Gastrocnemius medialis (tissue), 4 donors: ENCODE measurements around the gene POU1F1. TPM values are rescaled to one million over a fixed set of nuclear protein-coding genes. Genes with fewer than 3 reads are reported as not detected.

Experiments
- ATAC-seq, 2 donors: fragments of 150-250 bp; one replicate each; pipeline ENCODE4 v1.9.1; 2016
- DNase-seq, 2 donors: peaks; one replicate each; pipeline ENCODE4 v3.0.0-alpha.2; 2019
- H3K27ac ChIP-seq, 4 donors: fragments of 200-600 bp; sonication (generic); 1 replicate in 1 of 4; 2 replicates in 3 of 4; pipeline ENCODE4 v1.5.1; 2016 to 2018; ENCODE audit warnings: mild to moderate bottlenecking in 2 of 4, moderate library complexity in 1 of 4
- H3K27me3 ChIP-seq, 3 donors: fragments of 200-600 bp; sonication (generic) in 2 of 3; 1 replicate in 1 of 3; 2 replicates in 2 of 3; pipeline versions ENCODE4 v1.5.1 to v1.6.0; 2016 to 2019; ENCODE audit warnings: mild to moderate bottlenecking in 1 of 3, moderate library complexity in 1 of 3
- H3K36me3 ChIP-seq, 2 donors: fragments of 200-600 bp; sonication (generic) in 1 of 2; one replicate each; pipeline ENCODE4 v1.5.1; 2017 to 2018
- H3K4me1 ChIP-seq, 2 donors: fragments of 200-600 bp; sonication (generic) in 1 of 2; one replicate each; pipeline ENCODE4 v1.5.1; 2016 to 2017; ENCODE audit warnings: mild to moderate bottlenecking in 2 of 2
- H3K4me3 ChIP-seq, 4 donors: fragments of 200-600 bp; sonication (generic) in 3 of 4; 1 replicate in 1 of 4; 2 replicates in 3 of 4; pipeline ENCODE4 v1.5.1; 2016 to 2019; ENCODE audit warnings: mild to moderate bottlenecking in 2 of 4
- H3K9me3 ChIP-seq, 3 donors: fragments of 200-600 bp; sonication (generic) in 2 of 3; 1 replicate in 1 of 3; 2 replicates in 2 of 3; pipeline ENCODE4 v1.5.1; 2016 to 2019
- POLR2A ChIP-seq, 2 donors: fragments of 450-650 bp; IDR thresholded peaks; one replicate each; pipeline ENCODE4 v1.6.1; 2017; ENCODE audit warnings: antibody characterized with exemption in 2 of 2, mild to moderate bottlenecking in 2 of 2, moderate library complexity in 2 of 2
- in situ Hi-C, 4 donors: fragments of 200-750 bp; cut with MboI; loops; one replicate each; pipeline versions ENCODE4 v1.15.0 to v1.8.0; 2017; ENCODE audit warnings: low sequenced_read_pairs in 4 of 4
- intact Hi-C: fragments of 100-400 bp; cut with DNase I; formaldehyde crosslinking; loops from one replicate; pipeline ENCODE4 v1.15.1; 2023; ENCODE audit warnings: low total_unique reads
- total RNA-seq, 4 donors: library from RNA; depleted of rRNA; stranded (reverse); fragments of >200 nt; gene quantifications; one replicate each; pipeline versions ENCODE4 v1.1.0 to v1.2.3, GENCODE V29; 2016
- TF ChIP-seq, protein P1 (sequence below), 5 experiments: fragments of 450-650 bp in 3 of 5; fragments of 200-600 bp in 2 of 5; sonication (generic) in 2 of 5; IDR thresholded peaks in 4 of 5; conservative IDR thresholded peaks in 1 of 5; 1 replicate in 4 of 5; 2 replicates in 1 of 5; pipeline ENCODE4 v1.5.1; 2016 to 2019; ENCODE audit warnings: antibody characterized with exemption in 5 of 5, mild to moderate bottlenecking in 3 of 5, moderate library complexity in 3 of 5

Gene POU1F1
- total RNA-seq, 4 donors from 2014 or later: not detected

- Histone ChIP-seq H3K27ac (no peak overlapping the region), H3K9me3 (no peaks in the 10 kb centered on the region), H3K4me1 (no peaks in the 10 kb centered on the region), H3K27me3 (no peaks in the 10 kb centered on the region), H3K36me3 (no peaks in the 10 kb centered on the region), H3K4me3 (no peak overlapping the region)
- in situ Hi-C loops (no loop called here), intact Hi-C loops (no loop called here)
- no peak for ATAC-seq
- TF ChIP-seq POLR2A (IDR thresholded peaks at IDR 0.05): no peak
- DNase-seq: no peak
Observed at GRCh38 chr3:87272718-87273341, 3.6 kb downstream of the POU1F1 start.

- no peak for ATAC-seq
- H3K9me3 ChIP-seq: no peaks in the 10 kb centered on the region
- in situ Hi-C loops: no loop called here
Observed at GRCh38 chr3:87270908-87271700, 5.3 kb downstream of the POU1F1 start.

DNA sequence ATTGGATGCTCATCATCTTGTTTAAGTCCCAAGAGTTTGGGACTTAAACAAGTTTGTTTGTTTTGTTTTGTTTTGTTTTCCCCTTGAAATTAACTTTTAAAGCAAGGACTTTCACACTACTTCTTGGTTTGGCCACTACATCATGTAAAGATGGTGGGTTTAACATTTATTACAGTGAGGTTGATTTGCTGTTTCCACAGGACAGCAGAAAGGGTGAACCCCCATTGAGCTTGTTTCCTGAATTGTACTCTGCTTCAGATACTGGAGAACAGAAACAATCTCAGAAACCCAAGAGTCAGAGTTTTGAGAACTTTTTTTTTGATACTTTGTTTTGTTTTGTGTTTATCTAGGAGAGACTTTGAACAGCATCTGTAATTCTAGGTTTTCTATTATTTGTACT, 6.7 kb downstream of the POU1F1 start:
- H3K27ac ChIP-seq: no peak overlapping the region
- H3K27me3 ChIP-seq: no peaks in the 10 kb centered on the region
- H3K4me1 ChIP-seq: no peaks in the 10 kb centered on the region
- no peak for TF ChIP-seq POLR2A (IDR thresholded peaks at IDR 0.05)
- TF ChIP-seq, protein P1, sequence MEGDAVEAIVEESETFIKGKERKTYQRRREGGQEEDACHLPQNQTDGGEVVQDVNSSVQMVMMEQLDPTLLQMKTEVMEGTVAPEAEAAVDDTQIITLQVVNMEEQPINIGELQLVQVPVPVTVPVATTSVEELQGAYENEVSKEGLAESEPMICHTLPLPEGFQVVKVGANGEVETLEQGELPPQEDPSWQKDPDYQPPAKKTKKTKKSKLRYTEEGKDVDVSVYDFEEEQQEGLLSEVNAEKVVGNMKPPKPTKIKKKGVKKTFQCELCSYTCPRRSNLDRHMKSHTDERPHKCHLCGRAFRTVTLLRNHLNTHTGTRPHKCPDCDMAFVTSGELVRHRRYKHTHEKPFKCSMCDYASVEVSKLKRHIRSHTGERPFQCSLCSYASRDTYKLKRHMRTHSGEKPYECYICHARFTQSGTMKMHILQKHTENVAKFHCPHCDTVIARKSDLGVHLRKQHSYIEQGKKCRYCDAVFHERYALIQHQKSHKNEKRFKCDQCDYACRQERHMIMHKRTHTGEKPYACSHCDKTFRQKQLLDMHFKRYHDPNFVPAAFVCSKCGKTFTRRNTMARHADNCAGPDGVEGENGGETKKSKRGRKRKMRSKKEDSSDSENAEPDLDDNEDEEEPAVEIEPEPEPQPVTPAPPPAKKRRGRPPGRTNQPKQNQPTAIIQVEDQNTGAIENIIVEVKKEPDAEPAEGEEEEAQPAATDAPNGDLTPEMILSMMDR (IDR thresholded peaks at IDR 0.05 in 4 of 5, conservative IDR thresholded peaks at IDR 0.05 in 1 of 5): no peak
- no peak overlapping the region for H3K4me3 ChIP-seq
- H3K36me3 ChIP-seq: no peaks in the 10 kb centered on the region
- DNase-seq: no peak
- intact Hi-C loops (no loop called here), in situ Hi-C loops (no loop called here)
- no peaks in the 10 kb centered on the region for H3K9me3 ChIP-seq
- ATAC-seq: no peak

More at GRCh38 chr3:87270908-87271700, 5.3 kb downstream of the POU1F1 start:
- intact Hi-C loops: no loop called here
- H3K4me3 ChIP-seq: no peak overlapping the region
- no peak overlapping the region for H3K27ac ChIP-seq
- no peak for DNase-seq
- no peaks in the 10 kb centered on the region for H3K27me3 ChIP-seq
- no peaks in the 10 kb centered on the region for H3K36me3 ChIP-seq
- no peaks in the 10 kb centered on the region for H3K4me1 ChIP-seq
- TF ChIP-seq, protein P1 (IDR thresholded peaks at IDR 0.05 in 4 of 5, conservative IDR thresholded peaks at IDR 0.05 in 1 of 5): no peak
- no peak for TF ChIP-seq POLR2A (IDR thresholded peaks at IDR 0.05)

DNA sequence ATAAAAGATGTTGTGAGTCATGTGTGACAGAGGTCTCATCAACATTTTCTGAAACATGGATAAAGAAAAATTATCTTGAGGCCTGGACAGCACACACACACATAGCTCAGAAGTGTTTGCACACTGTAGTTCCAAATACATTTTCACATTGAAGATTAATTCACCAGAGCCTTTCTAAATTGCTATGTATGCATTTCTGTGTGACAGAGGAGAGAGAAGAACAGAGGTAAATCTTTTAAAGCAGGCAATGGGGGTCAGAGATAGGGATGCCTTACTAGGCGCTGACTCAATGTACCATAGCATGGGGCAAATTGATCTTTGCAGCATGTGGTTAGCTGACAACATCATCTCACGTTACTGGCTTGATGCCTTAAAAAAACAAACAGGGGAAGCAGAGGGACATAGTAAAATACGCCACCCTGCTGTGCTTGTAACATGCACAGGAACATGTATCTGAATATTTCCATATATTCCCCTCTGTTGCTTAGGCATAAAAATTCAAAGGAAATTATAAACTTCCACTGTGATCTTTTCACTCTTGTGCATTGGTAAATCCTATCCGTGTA, 7.7 kb downstream of the POU1F1 start:
- H3K9me3 ChIP-seq: no peaks in the 10 kb centered on the region
- no peak overlapping the region for H3K4me3 ChIP-seq
- no peaks in the 10 kb centered on the region for H3K4me1 ChIP-seq
- ATAC-seq (no peak), DNase-seq (no peak)
- H3K36me3 ChIP-seq: no peaks in the 10 kb centered on the region
- intact Hi-C loops (no loop called here), in situ Hi-C loops (no loop called here)
- H3K27ac ChIP-seq: no peak overlapping the region
- TF ChIP-seq, protein P1 (IDR thresholded peaks at IDR 0.05 in 4 of 5, conservative IDR thresholded peaks at IDR 0.05 in 1 of 5): no peak
- TF ChIP-seq POLR2A (IDR thresholded peaks at IDR 0.05): no peak
- H3K27me3 ChIP-seq: no peaks in the 10 kb centered on the region

DNA sequence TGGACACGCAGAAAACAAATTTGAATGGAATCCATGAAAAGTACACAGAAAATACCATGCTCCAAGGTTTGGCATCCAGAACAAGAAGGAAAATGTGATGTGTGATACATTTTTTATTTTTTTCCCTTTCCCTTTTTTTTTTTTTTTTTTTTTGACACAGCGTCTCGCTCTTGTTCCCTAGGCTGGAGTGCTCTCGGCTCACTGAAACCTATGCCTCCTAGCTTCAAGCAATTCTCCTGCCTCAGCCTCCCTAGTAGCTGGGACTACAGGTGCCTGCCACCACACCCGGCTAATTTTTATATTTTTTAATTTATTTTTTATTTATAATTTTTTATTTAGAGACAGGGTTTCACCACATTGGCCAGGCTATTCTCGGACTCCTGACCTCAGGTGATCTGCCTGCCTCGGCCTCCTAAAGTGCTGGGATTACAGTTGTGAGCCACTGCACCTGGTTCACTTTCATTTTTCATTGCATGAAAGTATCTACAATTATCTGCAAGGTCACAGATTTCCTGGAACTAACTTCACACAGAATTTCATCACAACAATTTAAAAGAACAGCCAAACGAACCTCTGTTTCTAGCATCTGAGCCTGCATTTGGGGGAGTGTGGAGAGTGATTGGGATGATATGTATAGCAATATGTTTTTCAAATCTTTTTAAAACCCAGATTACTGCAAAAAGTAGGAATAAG, 8.3 kb downstream of the POU1F1 start:
- ATAC-seq (no peak), DNase-seq (no peak)
- no peak overlapping the region for H3K27ac ChIP-seq
- no peaks in the 10 kb centered on the region for H3K4me1 ChIP-seq
- H3K9me3 ChIP-seq: no peaks in the 10 kb centered on the region
- intact Hi-C loops (no loop called here), in situ Hi-C loops (no loop called here)
- TF ChIP-seq, protein P1 (IDR thresholded peaks at IDR 0.05 in 4 of 5, conservative IDR thresholded peaks at IDR 0.05 in 1 of 5): no peak
- no peak for TF ChIP-seq POLR2A (IDR thresholded peaks at IDR 0.05)
- H3K36me3 ChIP-seq: no peaks in the 10 kb centered on the region
- no peaks in the 10 kb centered on the region for H3K27me3 ChIP-seq
- H3K4me3 ChIP-seq: no peak overlapping the region
